Measurements from ENCODE around the gene APOC1. TPM values are rescaled to one million over a fixed set of nuclear protein-coding genes. Genes with fewer than 3 reads are reported as not detected.

APOC1 gene
- total RNA-seq, 4 donors from 2014 or later: 3.0 to 7.4 (median 3.5) TPM; not detected in 1

DNA sequence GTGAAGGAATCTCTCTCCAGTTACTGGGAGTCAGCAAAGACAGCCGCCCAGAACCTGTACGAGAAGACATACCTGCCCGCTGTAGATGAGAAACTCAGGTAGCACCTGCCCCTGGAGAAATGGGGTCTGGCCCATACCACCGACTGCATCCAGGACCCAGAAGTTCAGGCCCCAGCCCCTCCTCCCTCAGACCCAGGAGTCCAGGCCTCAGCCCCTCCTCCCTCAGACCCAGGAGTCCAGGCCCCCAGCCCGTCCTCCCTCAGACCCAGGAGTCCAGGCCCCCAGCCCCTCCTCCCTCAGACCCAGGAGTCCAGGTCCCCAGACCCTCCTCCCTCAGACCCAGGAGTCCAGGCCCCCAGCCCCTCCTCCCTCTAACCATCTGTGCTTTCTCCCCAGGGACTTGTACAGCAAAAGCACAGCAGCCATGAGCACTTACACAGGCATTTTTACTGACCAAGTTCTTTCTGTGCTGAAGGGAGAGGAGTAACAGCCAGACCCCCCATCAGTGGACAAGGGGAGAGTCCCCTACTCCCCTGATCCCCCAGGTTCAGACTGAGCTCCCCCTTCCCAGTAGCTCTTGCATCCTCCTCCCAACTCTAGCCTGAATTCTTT, 34.5 kb downstream of the APOC1 start:
- no peak overlapping the region for H3K4me3 ChIP-seq
- no peak for TF ChIP-seq CTCF (IDR thresholded peaks at IDR 0.05)
- no peak for TF ChIP-seq POLR2A (IDR thresholded peaks at IDR 0.05)
- no peaks in the 10 kb centered on the region for H3K9me3 ChIP-seq
- no peaks in the 10 kb centered on the region for H3K36me3 ChIP-seq
- peaks cover 0 to 4% of the 10 kb centered on the region in 2 donors for H3K4me1 ChIP-seq
- no peak overlapping the region for H3K27ac ChIP-seq
- intact Hi-C loops (cut with DNase I; ENCODE audit: low total_unique reads): no loop called here
- no peak for DNase-seq
- H3K27me3 ChIP-seq: no peaks in the 10 kb centered on the region

DNA sequence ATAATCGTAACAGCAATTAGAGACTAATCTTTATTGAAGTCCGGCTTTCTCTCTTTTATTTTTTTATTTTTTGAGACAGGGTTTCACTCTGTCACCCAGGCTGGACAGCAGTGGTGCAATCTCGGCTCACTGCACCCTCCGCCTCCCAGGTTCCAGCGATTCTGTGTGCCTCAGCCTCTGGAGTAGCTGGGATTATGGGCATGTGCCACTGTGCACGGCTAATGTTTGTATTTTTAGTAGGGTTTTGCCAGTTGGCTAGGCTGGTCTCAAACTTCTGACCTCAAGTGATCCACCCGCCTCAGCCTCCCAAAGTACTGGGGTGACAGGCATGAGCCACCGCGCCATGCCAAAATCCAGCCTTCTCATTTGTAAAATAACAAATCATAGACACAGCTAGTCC, 35.1 kb downstream of the APOC1 start:
- DNase-seq: no peak
- no peak overlapping the region for H3K4me3 ChIP-seq
- H3K27me3 ChIP-seq: no peaks in the 10 kb centered on the region
- intact Hi-C loops (cut with DNase I; ENCODE audit: low total_unique reads): no loop called here
- TF ChIP-seq POLR2A (IDR thresholded peaks at IDR 0.05) (no peak), CTCF (IDR thresholded peaks at IDR 0.05) (no peak)
- no peaks in the 10 kb centered on the region for H3K36me3 ChIP-seq
- H3K4me1 ChIP-seq: peaks cover 0 to 10% of the 10 kb centered on the region in 2 donors
- H3K27ac ChIP-seq: no peak overlapping the region
- H3K9me3 ChIP-seq: no peaks in the 10 kb centered on the region

DNA sequence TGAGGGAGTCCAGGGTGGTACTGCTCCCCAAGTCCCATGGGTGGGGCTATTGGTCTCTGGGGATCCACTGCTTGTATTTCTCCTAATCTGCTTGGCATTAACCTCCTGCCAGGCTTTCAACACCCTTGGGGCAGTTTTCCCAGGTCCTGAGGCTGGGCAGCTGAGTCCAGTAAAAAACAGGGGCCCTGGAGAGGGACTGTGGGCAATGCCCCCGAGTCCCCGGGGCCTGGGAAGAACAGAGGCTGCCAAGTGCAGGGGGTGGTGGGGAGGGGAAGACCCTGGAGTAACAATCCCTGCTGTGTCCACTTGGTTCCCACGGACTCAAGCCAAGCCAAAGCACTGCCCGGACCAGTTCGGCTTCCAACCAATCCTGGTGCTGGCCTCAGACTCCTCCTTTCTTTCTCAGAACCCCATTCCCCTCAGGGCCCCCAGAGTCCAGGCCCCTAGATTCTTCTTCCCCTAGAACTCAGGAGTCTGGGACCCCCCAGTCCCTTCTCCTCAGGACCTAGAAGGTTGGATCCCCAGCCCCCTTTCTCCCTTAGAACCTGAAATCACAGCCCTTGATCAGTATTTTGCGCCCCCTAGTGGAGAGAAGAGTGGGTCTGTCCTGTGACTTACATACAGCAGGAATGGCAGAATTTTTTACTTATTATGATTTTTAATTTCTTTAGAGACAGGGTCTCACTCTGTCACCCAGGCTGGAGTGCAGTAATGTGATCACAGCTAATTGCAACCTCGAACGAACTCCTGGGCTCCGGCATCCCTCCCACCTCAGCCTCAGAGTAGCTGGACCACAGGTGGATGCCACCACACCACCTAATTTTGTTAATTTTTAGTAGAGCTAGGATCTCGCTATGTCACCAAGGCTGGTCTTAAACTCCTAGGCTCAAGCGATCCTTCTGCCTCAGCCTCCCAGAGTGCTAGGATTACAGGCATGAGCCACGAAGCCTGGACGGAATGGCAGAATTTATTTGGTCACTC, 37.1 kb downstream of the APOC1 start:
- DNase-seq: peak; percentile 33 to 74
- peaks cover 9 to 14% of the 10 kb centered on the region in 2 donors for H3K4me1 ChIP-seq
- intact Hi-C loops (cut with DNase I; ENCODE audit: low total_unique reads): loop anchor here (5.0 kb wide), 1 partner anchor 44 kb away; the partner anchor contains the start of gene APOE
- peak overlapping the region in 1 of 2 donors; percentile 15 for H3K27ac ChIP-seq
- H3K27me3 ChIP-seq: no peaks in the 10 kb centered on the region
- H3K36me3 ChIP-seq: no peaks in the 10 kb centered on the region
- TF ChIP-seq POLR2A (IDR thresholded peaks at IDR 0.05) (no peak), CTCF (IDR thresholded peaks at IDR 0.05) (peak; percentile 69 to 85 (median 78))
- no peaks in the 10 kb centered on the region for H3K9me3 ChIP-seq
- no peak overlapping the region for H3K4me3 ChIP-seq

DNA sequence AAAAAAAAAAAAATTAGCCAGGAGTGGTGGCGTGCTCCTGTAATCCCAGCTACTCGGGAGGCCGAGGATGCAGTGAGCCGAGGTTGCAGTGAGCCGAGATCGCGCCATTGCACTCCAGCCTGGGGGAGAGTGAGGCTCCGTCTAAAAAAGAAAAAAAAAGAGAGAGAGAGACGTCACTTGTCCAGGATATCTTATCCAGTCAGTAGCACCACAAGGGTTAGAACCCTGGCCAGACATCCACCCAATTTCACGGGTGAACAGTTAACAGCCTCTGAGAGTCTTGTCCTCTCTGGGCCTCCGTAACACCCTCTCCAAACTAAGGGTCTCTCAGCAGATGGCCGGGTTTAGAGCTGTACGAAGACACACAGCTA, 39.9 kb downstream of the APOC1 start:
- Histone ChIP-seq H3K9me3 (no peaks in the 10 kb centered on the region), H3K4me1 (peaks cover 14 to 15% of the 10 kb centered on the region in 2 donors)
- intact Hi-C loops (cut with DNase I; ENCODE audit: low total_unique reads): loop anchor here (5.0 kb wide), 1 partner anchor 47 kb away; the partner anchor contains the start of gene APOE

More for the DNA sequence above, 39.9 kb downstream of the APOC1 start:
- TF ChIP-seq CTCF (IDR thresholded peaks at IDR 0.05): no peak
- no peak for TF ChIP-seq POLR2A (IDR thresholded peaks at IDR 0.05)
- Histone ChIP-seq H3K27ac (peak overlapping the region; percentile 90 to 95), H3K4me3 (peak overlapping the region; percentile 84 to 99), H3K36me3 (no peaks in the 10 kb centered on the region), H3K27me3 (no peaks in the 10 kb centered on the region)
- no peak for DNase-seq

Measured in uterus (tissue), 4 donors.